Activated naive CD4-positive, alpha-beta T cell treated with anti-CD3 and anti-CD28 coated beads, Interleukin-2, amount 50 U/mL, for 72 hours (primary cell): Measurements from ENCODE around the gene FBXO42. TPM values are rescaled to one million over a fixed set of nuclear protein-coding genes. Genes with fewer than 3 reads are reported as not detected.

ENCODE experiments used
- ATAC-seq, 2 donors: fragments of 150-1000 bp; cut with Tn5 transposase; 2 replicates each; pipeline ENCODE4 v1.10.0; 2021; ENCODE audit warnings: mild to moderate bottlenecking in 2 of 2, moderate library complexity in 2 of 2
- DNase-seq, 2 donors: peaks; one replicate each; pipeline ENCODE4 v3.0.0; 2021 to 2022; ENCODE audit warnings: low spot score in 2 of 2
- H3K27ac Mint-ChIP-seq, 2 donors: one replicate each; pipeline ENCODE4 v1.8.0; 2022; ENCODE audit warnings: mild to moderate bottlenecking in 2 of 2, mixed read lengths in 2 of 2
- H3K36me3 Mint-ChIP-seq, 2 donors: one replicate each; pipeline ENCODE4 v1.8.0; 2022; ENCODE audit warnings: mixed read lengths in 2 of 2
- H3K9me3 Mint-ChIP-seq, 2 donors: one replicate each; pipeline ENCODE4 v1.8.0; 2022; ENCODE audit warnings: mixed read lengths in 2 of 2
- total RNA-seq, 2 donors: library from RNA; stranded (reverse); gene quantifications; one replicate each; pipeline ENCODE4 v1.2.3, GENCODE V29; 2022

Gene FBXO42
- total RNA-seq, 2 donors from 2014 or later: 12.6 to 23.4 TPM

DNA sequence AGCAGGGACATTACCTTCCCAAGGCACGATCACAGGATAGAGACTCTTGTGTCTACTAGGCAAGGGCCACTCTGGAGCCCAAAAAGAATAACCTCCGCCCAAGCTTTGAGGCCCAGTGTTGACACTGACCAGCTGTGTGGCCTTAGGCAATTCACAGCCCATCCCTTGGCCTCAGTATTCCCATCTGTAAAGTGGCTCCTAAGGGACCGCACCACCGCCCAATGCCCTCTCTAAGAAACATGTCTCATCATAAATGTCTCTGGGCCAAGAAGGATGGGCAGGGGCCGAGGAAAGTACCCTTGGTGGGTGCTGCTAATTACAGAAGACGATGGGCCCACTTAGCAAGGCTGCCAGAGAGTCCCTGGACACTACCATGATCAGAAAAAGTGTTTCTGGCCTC, 140.5 kb downstream of the FBXO42 start:
- no peaks in the 10 kb centered on the region for H3K36me3 Mint-ChIP-seq
- H3K27ac Mint-ChIP-seq: no peak overlapping the region
- H3K9me3 Mint-ChIP-seq: no peaks in the 10 kb centered on the region
- ATAC-seq: no peak
- no peak for DNase-seq

GRCh38 chr1:16210581-16210980, 141.7 kb downstream of the FBXO42 start:
- Mint-ChIP-seq H3K9me3 (no peaks in the 10 kb centered on the region), H3K36me3 (no peaks in the 10 kb centered on the region), H3K27ac (no peak overlapping the region)
- ATAC-seq: no peak
- no peak for DNase-seq

GRCh38 chr1:16209847-16210407, 142.4 kb downstream of the FBXO42 start:
- ATAC-seq (no peak), DNase-seq (no peak)
- Mint-ChIP-seq H3K9me3 (no peaks in the 10 kb centered on the region), H3K36me3 (no peaks in the 10 kb centered on the region), H3K27ac (no peak overlapping the region)

- no peak for DNase-seq
- Mint-ChIP-seq H3K9me3 (no peaks in the 10 kb centered on the region), H3K27ac (no peak overlapping the region), H3K36me3 (no peaks in the 10 kb centered on the region)
- no peak for ATAC-seq
Measured at GRCh38 chr1:16209132-16209846, 143.0 kb downstream of the FBXO42 start.

DNA sequence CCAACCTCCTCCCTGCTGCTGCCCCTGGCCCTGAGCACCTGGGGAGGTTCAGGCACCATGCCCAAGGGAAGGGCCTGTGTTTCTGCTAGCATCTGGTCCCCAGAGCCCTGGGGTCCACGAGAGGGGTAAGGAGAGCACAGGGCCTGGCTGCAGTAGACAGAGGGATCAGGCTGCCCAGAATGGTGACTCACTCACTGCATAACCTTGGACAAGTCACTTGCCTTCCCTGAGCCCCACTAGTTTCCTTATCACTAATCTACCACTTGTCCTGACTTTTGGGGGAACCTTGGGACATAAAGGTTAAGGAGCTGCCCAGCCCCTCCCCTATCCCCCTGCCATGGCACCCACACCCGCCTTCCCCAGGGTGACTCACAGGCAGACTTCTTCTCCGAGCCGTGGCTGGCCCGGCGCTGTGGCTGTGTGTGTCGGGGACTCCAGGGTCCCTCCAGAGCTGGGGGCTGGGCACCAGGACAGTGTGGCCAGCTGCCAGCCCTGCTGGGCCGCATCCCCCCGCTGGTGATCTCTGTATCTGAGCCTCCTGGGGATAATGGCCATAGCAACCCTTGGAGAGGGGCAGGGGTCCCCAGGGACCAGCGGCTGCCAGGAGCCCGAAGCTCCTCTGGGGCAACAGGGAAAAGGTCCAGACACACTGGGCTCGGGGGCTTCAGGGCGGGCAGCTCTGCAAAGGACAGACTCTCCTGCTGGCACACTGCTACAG, 143.9 kb downstream of the FBXO42 start:
- ATAC-seq (no peak), DNase-seq (no peak)
- Mint-ChIP-seq H3K27ac (no peak overlapping the region), H3K36me3 (no peaks in the 10 kb centered on the region), H3K9me3 (no peaks in the 10 kb centered on the region)

DNA sequence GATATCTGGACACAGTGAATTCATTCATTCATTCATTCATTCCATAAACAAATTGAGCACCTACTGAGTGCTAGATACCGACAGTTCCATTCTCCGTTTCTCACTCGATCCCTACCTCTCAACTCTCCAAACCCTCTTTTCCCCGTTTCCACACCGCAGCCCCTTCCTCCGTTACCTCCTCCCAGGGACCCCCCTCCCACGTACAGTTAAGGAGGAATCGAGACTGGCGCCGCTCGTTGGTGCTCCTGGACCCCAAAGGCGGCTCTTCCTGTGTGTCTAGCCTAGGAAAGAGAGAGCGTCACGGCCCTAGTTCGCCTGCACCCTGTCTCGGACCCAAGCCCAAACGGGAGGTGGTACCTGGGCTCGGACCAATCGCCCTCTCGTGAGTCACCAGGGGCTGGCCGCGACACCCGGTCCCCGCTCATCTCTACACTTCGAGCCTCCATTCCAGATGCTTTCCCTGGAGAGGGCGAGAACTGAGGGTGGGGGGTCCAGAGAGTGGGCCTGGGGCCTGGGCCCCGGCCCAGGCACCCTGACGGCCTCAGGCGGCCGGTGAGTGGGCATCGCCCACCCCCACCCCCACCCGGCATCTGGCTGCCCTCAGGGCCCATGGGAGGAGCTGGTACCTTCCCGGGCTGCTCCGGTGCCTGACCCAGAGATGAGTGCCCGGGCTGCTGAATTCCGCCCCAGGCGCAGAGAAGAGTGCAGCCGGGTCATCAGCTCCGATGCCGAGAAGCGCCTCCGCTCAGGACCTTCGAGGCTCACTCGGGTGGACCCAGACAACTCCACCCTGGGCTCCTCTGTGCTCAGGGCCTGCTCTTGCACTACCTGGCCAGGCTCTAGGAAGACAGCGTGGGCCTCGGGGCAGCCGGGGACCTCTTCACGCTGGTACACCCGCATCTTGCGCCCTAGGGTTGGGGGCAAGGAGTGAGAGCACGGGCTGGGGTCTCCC, 144.7 kb downstream of the FBXO42 start:
- ATAC-seq: no peak
- peak overlapping the region; percentile 89 to 91 for H3K27ac Mint-ChIP-seq
- no peaks in the 10 kb centered on the region for H3K36me3 Mint-ChIP-seq
- no peak for DNase-seq
- H3K9me3 Mint-ChIP-seq: no peaks in the 10 kb centered on the region

GRCh38 chr1:16206547-16207317, 145.5 kb downstream of the FBXO42 start:
- DNase-seq: peak; percentile 90 to 93
- H3K27ac Mint-ChIP-seq: peak overlapping the region; percentile 89 to 91
- H3K9me3 Mint-ChIP-seq: no peaks in the 10 kb centered on the region
- peak; percentile 91 to 92 for ATAC-seq
- H3K36me3 Mint-ChIP-seq: no peaks in the 10 kb centered on the region

- Mint-ChIP-seq H3K27ac (peak overlapping the region; percentile 89 to 91), H3K36me3 (no peaks in the 10 kb centered on the region), H3K9me3 (no peaks in the 10 kb centered on the region)
- DNase-seq (no peak), ATAC-seq (no peak)
Measured at GRCh38 chr1:16205891-16206546, 146.3 kb downstream of the FBXO42 start.

- Mint-ChIP-seq H3K27ac (peak overlapping the region in 1 of 2 donors; percentile 89), H3K9me3 (no peaks in the 10 kb centered on the region), H3K36me3 (no peaks in the 10 kb centered on the region)
- ATAC-seq: no peak
- no peak for DNase-seq
Measured at GRCh38 chr1:16205334-16205671, 147.0 kb downstream of the FBXO42 start.

DNA sequence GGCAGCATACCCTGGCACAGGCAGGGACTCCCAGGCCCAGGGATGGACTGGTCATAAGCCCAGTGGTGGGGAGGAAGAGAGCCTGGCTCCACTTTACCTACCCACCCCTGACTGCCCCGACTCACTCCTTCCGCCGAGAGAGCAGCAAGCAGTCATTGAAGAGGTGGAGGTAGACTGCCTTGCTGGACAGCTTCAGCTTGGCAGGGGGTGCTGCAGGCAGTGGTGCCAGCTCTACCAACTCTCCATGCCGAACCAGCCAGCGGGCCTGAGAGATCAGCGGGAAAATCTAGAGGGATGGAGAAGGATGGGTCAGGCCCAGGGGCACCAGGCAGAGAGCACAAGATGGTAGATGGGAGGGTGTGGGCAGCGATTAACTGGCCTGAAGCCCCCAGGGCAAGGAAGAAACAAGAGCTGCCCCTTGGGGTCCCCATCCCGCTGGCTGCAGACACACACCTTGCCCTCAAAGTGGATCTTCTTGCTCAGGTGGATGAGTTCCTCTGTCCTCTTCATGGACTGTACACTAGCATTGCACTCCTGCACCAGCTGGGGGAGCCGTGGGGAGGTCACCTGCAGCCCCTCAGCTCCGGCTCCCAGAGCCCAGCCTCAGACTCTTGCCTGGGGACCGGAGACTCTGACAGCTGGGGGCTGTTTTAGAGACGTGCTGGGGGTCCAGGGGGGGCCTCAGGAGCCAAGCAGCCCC, 147.5 kb downstream of the FBXO42 start:
- peak in 1 of 2 donors; percentile 33 for DNase-seq
- no peaks in the 10 kb centered on the region for H3K9me3 Mint-ChIP-seq
- no peak for ATAC-seq
- no peaks in the 10 kb centered on the region for H3K36me3 Mint-ChIP-seq
- peak overlapping the region in 1 of 2 donors; percentile 89 for H3K27ac Mint-ChIP-seq

DNA sequence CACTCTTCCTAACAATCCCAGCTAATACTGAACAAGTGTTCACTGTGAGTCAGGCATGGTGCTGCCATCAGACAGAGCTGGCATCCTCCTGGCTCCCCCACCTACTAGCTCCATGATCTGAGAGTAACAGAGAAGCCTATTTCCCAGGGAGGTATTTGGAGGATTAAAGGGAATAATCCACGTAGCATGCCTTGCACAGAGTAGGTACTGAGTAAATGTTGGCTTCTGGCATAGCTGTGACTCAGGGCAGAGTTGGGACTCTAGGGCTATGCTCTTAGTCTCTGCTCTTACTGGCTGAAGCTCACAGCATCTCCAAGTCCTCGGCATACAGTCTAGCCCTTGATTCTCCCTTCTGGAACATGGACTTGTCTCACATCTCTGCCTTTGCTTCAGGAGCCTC, 148.1 kb downstream of the FBXO42 start:
- peak overlapping the region in 1 of 2 donors; percentile 89 for H3K27ac Mint-ChIP-seq

GRCh38 chr1:16203550-16203949, 148.7 kb downstream of the FBXO42 start:
- Mint-ChIP-seq H3K27ac (peak overlapping the region; percentile 10 to 11), H3K9me3 (no peaks in the 10 kb centered on the region), H3K36me3 (no peaks in the 10 kb centered on the region)
- no peak for DNase-seq
- no peak for ATAC-seq

More for the DNA sequence above, 148.1 kb downstream of the FBXO42 start:
- Mint-ChIP-seq H3K9me3 (no peaks in the 10 kb centered on the region), H3K36me3 (no peaks in the 10 kb centered on the region)
- no peak for ATAC-seq
- DNase-seq: no peak

DNA sequence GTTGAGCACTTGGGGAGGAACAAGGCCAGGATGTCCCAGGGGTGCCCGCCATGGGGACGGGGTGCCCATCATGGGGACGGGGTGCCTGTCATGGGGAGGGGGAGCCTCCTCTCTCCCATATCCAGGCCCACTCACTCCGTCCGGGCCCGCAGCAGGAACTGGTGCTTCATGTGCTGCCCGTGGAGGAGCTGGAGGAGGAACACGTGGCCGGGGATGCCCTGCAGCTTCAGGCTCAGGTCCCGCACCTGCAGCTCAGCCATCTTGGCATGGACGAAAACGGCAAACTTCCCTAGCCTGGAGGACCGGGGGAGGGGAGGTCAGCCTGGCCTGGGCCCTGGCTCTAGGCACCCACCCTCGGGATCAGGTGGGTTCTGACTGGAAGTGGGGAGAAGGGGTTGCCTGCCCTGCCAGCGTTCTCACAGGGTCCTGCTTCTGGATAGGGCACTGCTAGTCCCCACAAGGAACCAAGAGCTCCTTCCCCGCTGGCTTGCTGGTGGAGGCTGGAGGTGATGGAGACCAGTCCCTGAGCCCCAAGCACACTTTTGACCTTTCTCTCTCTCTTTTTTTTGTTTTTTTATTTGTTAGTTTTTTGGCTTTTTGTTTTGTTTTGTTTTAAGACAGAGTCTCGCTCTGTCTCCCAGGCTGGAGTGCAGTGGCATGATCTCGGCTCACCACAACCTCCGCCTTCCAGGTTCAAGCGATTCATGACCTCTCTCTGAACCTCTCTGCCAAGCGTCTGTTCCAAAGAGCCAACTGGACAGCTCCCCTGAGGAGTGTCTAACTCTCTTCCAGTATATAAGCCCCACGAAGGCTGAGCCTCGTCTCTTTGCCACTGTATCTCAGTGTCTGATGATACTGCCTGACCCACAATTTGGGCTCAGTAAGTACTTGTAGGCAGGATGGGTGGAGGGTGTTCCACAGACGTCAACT, 149.7 kb downstream of the FBXO42 start:
- no peak for DNase-seq
- no peaks in the 10 kb centered on the region for H3K36me3 Mint-ChIP-seq
- peak overlapping the region; percentile 11 to 50 for H3K27ac Mint-ChIP-seq
- H3K9me3 Mint-ChIP-seq: no peaks in the 10 kb centered on the region
- ATAC-seq: no peak

DNA sequence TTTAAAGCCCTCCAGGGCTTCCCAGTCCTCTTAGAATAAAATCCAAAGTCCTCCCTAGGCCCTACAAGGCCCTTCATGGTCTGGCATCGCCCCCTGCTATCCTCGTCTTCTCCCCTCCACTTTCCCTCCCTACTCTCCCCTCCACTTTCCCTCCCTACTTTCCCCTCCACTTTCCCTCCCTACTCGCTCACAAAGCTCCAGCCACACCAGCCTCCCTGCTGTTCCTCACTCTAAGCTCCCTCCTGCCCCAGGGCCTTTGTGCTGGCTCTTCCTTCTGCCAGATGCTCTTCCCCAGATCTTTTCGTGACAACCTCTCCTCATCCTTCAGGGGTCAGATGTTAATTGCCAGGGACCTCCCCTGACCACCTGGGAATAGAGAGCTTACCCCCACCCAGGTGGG, 152.6 kb downstream of the FBXO42 start:
- no peak for DNase-seq
- H3K27ac Mint-ChIP-seq: peak overlapping the region in 1 of 2 donors; percentile 40
- ATAC-seq: no peak
- H3K36me3 Mint-ChIP-seq: no peaks in the 10 kb centered on the region
- H3K9me3 Mint-ChIP-seq: no peaks in the 10 kb centered on the region
